HCEC 1CT (cell line): ENCODE results near the gene GRAMD2A.
"Not testable (repeated sequence)": the region's sequence is repeated elsewhere in the genome, so short reads cannot be mapped to it uniquely, and the experiment has no call there.

Source experiments
- DNase-seq: peaks from one replicate; pipeline ENCODE4 v3.0.0-alpha.2; 2017

The GRAMD2A gene

GRCh38 chr15:72183781-72184164 is 13.8 kb downstream of the GRAMD2A start:
- DNase-seq = no peak

GRCh38 chr15:72182673-72183072 is 14.9 kb downstream of the GRAMD2A start:
- DNase-seq = no peak

- DNase-seq = no peak
Measured at GRCh38 chr15:72182244-72182643, 15.3 kb downstream of the GRAMD2A start.

- no peak for DNase-seq
Measured at GRCh38 chr15:72180761-72181324, 16.7 kb downstream of the GRAMD2A start.

- DNase-seq = no peak
Measured at GRCh38 chr15:72179950-72180581, 17.5 kb downstream of the GRAMD2A start.

GRCh38 chr15:72178976-72179585 is 18.5 kb downstream of the GRAMD2A start:
- no peak for DNase-seq

- DNase-seq = no peak
Measured at GRCh38 chr15:72176743-72177142, 20.8 kb downstream of the GRAMD2A start.

GRCh38 chr15:72176159-72176558 is 21.4 kb downstream of the GRAMD2A start:
- no peak for DNase-seq

GRCh38 chr15:72175186-72176044 is 22.2 kb downstream of the GRAMD2A start:
- no peak for DNase-seq

- DNase-seq = no peak
Measured at GRCh38 chr15:72174551-72175165, 22.9 kb downstream of the GRAMD2A start.

- no peak for DNase-seq
Measured at GRCh38 chr15:72173864-72174550, 23.6 kb downstream of the GRAMD2A start.

- DNase-seq = no peak
Measured at GRCh38 chr15:72173401-72173800, 24.2 kb downstream of the GRAMD2A start.

- no peak for DNase-seq
Measured at GRCh38 chr15:72172796-72173195, 24.8 kb downstream of the GRAMD2A start.

- DNase-seq = not testable (repeated sequence)
Measured at GRCh38 chr15:72171978-72172377, 25.6 kb downstream of the GRAMD2A start.

- DNase-seq = no peak
Measured at GRCh38 chr15:72170691-72171090, 26.9 kb downstream of the GRAMD2A start.

GRCh38 chr15:72169921-72170611 is 27.5 kb downstream of the GRAMD2A start:
- DNase-seq = no peak

- DNase-seq = no peak
Measured at GRCh38 chr15:72169236-72169920, 28.2 kb downstream of the GRAMD2A start.

- no peak for DNase-seq
Measured at GRCh38 chr15:72168808-72169190, 28.8 kb downstream of the GRAMD2A start.

GRCh38 chr15:72168131-72168807 is 29.3 kb downstream of the GRAMD2A start:
- DNase-seq = no peak

- no peak for DNase-seq
Measured at GRCh38 chr15:72167445-72167844, 30.1 kb downstream of the GRAMD2A start.
